ENCODE results near the gene RPLP1. TPM values are rescaled to one million over a fixed set of nuclear protein-coding genes. Genes with fewer than 3 reads are reported as not detected.

RPLP1 gene
- total and polyA plus RNA-seq, 8 donors = 578 to 1,123 (median 736) TPM

- peak; percentile 87 to 95 (median 88) for DNase-seq
- Histone ChIP-seq H3K27me3 (peaks cover 0 to 5% (median 0%) of the 10 kb centered on the region in 4 donors), H3K4me1 (peaks cover 0 to 5% (median 3%) of the 10 kb centered on the region in 3 donors), H3K36me3 (no peaks in the 10 kb centered on the region), H3K27ac (no peak within 1 kb of the TSS), H3K4me3 (peak within 1 kb of the TSS; percentile 38 to 90 (median 62)), H3K9me3 (no peaks in the 10 kb centered on the region)
- no peak for TF ChIP-seq CTCF (IDR thresholded peaks at IDR 0.05)
- ATAC-seq = peak; percentile 100
- intact Hi-C loops (cut with DNase I) = no loop called here
- no peak for FAIRE-seq
- WGBS, 2 donors = 1 to 2% methylated on average over 77 to 78 of the region's 78 CpGs
Measured at GRCh38 chr15:69413822-69414700, 38.6 kb upstream of the RPLP1 start, which contains the start of gene KIF23. Gene KIF23 (plus strand): TSS chr15:69414349. CDS start chr15:69414466, 117 bp downstream.

GRCh38 chr15:69414701-69415167 is 37.9 kb upstream of the RPLP1 start:
- ATAC-seq = peak; percentile 31 to 55 (median 40)
- Histone ChIP-seq H3K27ac (no peak overlapping the region), H3K36me3 (no peaks in the 10 kb centered on the region), H3K4me3 (peak overlapping the region; percentile 38 to 90 (median 62)), H3K27me3 (peaks cover 0 to 5% (median 0%) of the 10 kb centered on the region in 4 donors), H3K4me1 (peaks cover 0 to 5% (median 3%) of the 10 kb centered on the region in 3 donors), H3K9me3 (no peaks in the 10 kb centered on the region)
- TF ChIP-seq CTCF (IDR thresholded peaks at IDR 0.05) = no peak
- 5% methylated on average over 27 to 29 of the region's 29 CpGs for WGBS, 2 donors
- FAIRE-seq = no peak
- intact Hi-C loops (cut with DNase I) = no loop called here
- DNase-seq = peak in 2 of 6 donors; percentile 28 to 68

GRCh38 chr15:69415381-69415780 is 37.2 kb upstream of the RPLP1 start:
- Histone ChIP-seq H3K36me3 (no peaks in the 10 kb centered on the region), H3K9me3 (no peaks in the 10 kb centered on the region), H3K27ac (no peak overlapping the region), H3K4me3 (no peak overlapping the region), H3K27me3 (peaks cover 0 to 7% (median 0%) of the 10 kb centered on the region in 4 donors), H3K4me1 (peaks cover 0 to 5% (median 3%) of the 10 kb centered on the region in 3 donors)
- 93 to 94% methylated on average over 3 of the region's 3 CpGs for WGBS, 2 donors
- ATAC-seq (no peak), FAIRE-seq (no peak), DNase-seq (no peak)
- TF ChIP-seq CTCF (IDR thresholded peaks at IDR 0.05) = no peak
- intact Hi-C loops (cut with DNase I) = no loop called here

GRCh38 chr15:69417581-69417980 is 35.0 kb upstream of the RPLP1 start:
- H3K4me1 ChIP-seq = peaks cover 0 to 5% (median 3%) of the 10 kb centered on the region in 3 donors
- no peaks in the 10 kb centered on the region for H3K36me3 ChIP-seq
- intact Hi-C loops (cut with DNase I) = no loop called here
- no peak overlapping the region for H3K27ac ChIP-seq
- no peaks in the 10 kb centered on the region for H3K9me3 ChIP-seq
- FAIRE-seq (no peak), ATAC-seq (no peak), DNase-seq (no peak)
- no peak for TF ChIP-seq CTCF (IDR thresholded peaks at IDR 0.05)
- H3K4me3 ChIP-seq = no peak overlapping the region
- peaks cover 0 to 22% (median 2%) of the 10 kb centered on the region in 4 donors for H3K27me3 ChIP-seq

GRCh38 chr15:69421498-69421897 is 31.1 kb upstream of the RPLP1 start:
- H3K36me3 ChIP-seq = no peaks in the 10 kb centered on the region
- ATAC-seq (no peak), FAIRE-seq (no peak)

More at GRCh38 chr15:69421498-69421897, 31.1 kb upstream of the RPLP1 start:
- TF ChIP-seq CTCF (IDR thresholded peaks at IDR 0.05) = no peak
- H3K27me3 ChIP-seq = peaks cover 0 to 21% (median 2%) of the 10 kb centered on the region in 4 donors
- no peak overlapping the region for H3K4me3 ChIP-seq
- no peak overlapping the region for H3K27ac ChIP-seq
- H3K4me1 ChIP-seq = peaks cover 0 to 5% (median 0%) of the 10 kb centered on the region in 3 donors
- intact Hi-C loops (cut with DNase I) = no loop called here
- H3K9me3 ChIP-seq = no peaks in the 10 kb centered on the region
- DNase-seq = no peak
